ENCODE data around the gene MEOX1.
"Not testable (repeated sequence)": the region's sequence is repeated elsewhere in the genome, so short reads cannot be mapped to it uniquely, and the experiment has no call there.

Gene MEOX1

GRCh38 chr17:43694081-43694870 is 32.6 kb upstream of the MEOX1 start:
- DNase-seq (ENCODE audit: low spot score), result peak; percentile 79
- peak; percentile 83 for TF ChIP-seq CTCF (IDR thresholded peaks at IDR 0.05; ENCODE audit: extremely low read depth, missing control alignments)

GRCh38 chr17:43691317-43691693 is 29.6 kb upstream of the MEOX1 start:
- no peak for DNase-seq (ENCODE audit: low spot score)
- TF ChIP-seq CTCF (IDR thresholded peaks at IDR 0.05; ENCODE audit: extremely low read depth, missing control alignments), result no peak

- no peak for TF ChIP-seq CTCF (IDR thresholded peaks at IDR 0.05; ENCODE audit: extremely low read depth, missing control alignments)
- DNase-seq (ENCODE audit: low spot score), result no peak
These were observed 29.0 kb upstream of the MEOX1 start for GRCh38 chr17:43690624-43691316.

- no peak for DNase-seq (ENCODE audit: low spot score)
- TF ChIP-seq CTCF (IDR thresholded peaks at IDR 0.05; ENCODE audit: extremely low read depth, missing control alignments), result no peak
These were observed 28.1 kb upstream of the MEOX1 start for GRCh38 chr17:43689814-43690213.

- no peak for TF ChIP-seq CTCF (IDR thresholded peaks at IDR 0.05; ENCODE audit: extremely low read depth, missing control alignments)
These were observed 27.4 kb upstream of the MEOX1 start for GRCh38 chr17:43689131-43689530.

GRCh38 chr17:43686957-43687356 is 25.2 kb upstream of the MEOX1 start:
- DNase-seq (ENCODE audit: low spot score), result not testable (repeated sequence)

More at GRCh38 chr17:43689131-43689530, 27.4 kb upstream of the MEOX1 start:
- DNase-seq (ENCODE audit: low spot score), result no peak

- no peak for DNase-seq (ENCODE audit: low spot score)
- TF ChIP-seq CTCF (IDR thresholded peaks at IDR 0.05; ENCODE audit: extremely low read depth, missing control alignments), result no peak
These were observed 22.4 kb upstream of the MEOX1 start for GRCh38 chr17:43683928-43684653.

All from GM20000 (cell line).